GF-D8 (cell line): ENCODE data around the gene ZNF789.
"Not testable (repeated sequence)": the region's sequence is repeated elsewhere in the genome, so short reads cannot be mapped to it uniquely, and the experiment has no call there.

Experiments
- DNase-seq: peaks from one replicate; lab custom pipeline; 2025; lab: John Stamatoyannopoulos, UW

ZNF789 gene

GRCh38 chr7:99457650-99458493 lies 14.8 kb upstream of the ZNF789 start:
- DNase-seq: no peak

- no peak for DNase-seq
These were observed 13.6 kb upstream of the ZNF789 start for GRCh38 chr7:99459087-99459486.

GRCh38 chr7:99460651-99461050 lies 12.0 kb upstream of the ZNF789 start:
- DNase-seq: no peak

GRCh38 chr7:99461221-99461620 lies 11.5 kb upstream of the ZNF789 start:
- no peak for DNase-seq

- no peak for DNase-seq
These were observed 7.3 kb upstream of the ZNF789 start for GRCh38 chr7:99465421-99465768.

- no peak for DNase-seq
These were observed 4.3 kb upstream of the ZNF789 start for GRCh38 chr7:99468336-99468918.

- DNase-seq: no peak
These were observed 3.2 kb upstream of the ZNF789 start for GRCh38 chr7:99469381-99470065.

GRCh38 chr7:99473315-99473596 lies 566 bp downstream of the ZNF789 start:
- DNase-seq: peak; percentile 74

- no peak for DNase-seq
These were observed 3.4 kb downstream of the ZNF789 start for GRCh38 chr7:99476107-99476506.

- no peak for DNase-seq
These were observed 6.1 kb downstream of the ZNF789 start for GRCh38 chr7:99478464-99479440.

- DNase-seq: no peak
These were observed 12.4 kb downstream of the ZNF789 start for GRCh38 chr7:99485094-99485493.

- no peak for DNase-seq
These were observed 16.5 kb downstream of the ZNF789 start for GRCh38 chr7:99489235-99489634.

GRCh38 chr7:99490878-99491277 lies 18.2 kb downstream of the ZNF789 start:
- no peak for DNase-seq

- DNase-seq: no peak
These were observed 21.1 kb downstream of the ZNF789 start for GRCh38 chr7:99493823-99494222.

- no peak for DNase-seq
These were observed 25.3 kb downstream of the ZNF789 start for GRCh38 chr7:99497766-99498545.

- no peak for DNase-seq
These were observed 25.9 kb downstream of the ZNF789 start for GRCh38 chr7:99498546-99498944.

- DNase-seq: no peak
These were observed 26.7 kb downstream of the ZNF789 start for GRCh38 chr7:99499371-99499720.

GRCh38 chr7:99499721-99500636 lies 27.3 kb downstream of the ZNF789 start, which contains the start of gene ZNF394:
Gene ZNF394 (minus strand): TSS chr7:99500281. CDS start chr7:99500093, 188 bp downstream.
- DNase-seq: peak; percentile 75

GRCh38 chr7:99500637-99501009 lies 27.9 kb downstream of the ZNF789 start:
- DNase-seq: no peak

GRCh38 chr7:99501236-99501635 lies 28.5 kb downstream of the ZNF789 start:
- not testable (repeated sequence) for DNase-seq

- DNase-seq: no peak
These were observed 31.6 kb downstream of the ZNF789 start for GRCh38 chr7:99504281-99504602.
